ENCODE data around the gene SPTLC1. TPM values are rescaled to one million over a fixed set of nuclear protein-coding genes. Genes with fewer than 3 reads are reported as not detected.

SPTLC1 gene
- total RNA-seq: 53.4 and 87.1 TPM in 2 replicates

GRCh38 chr9:92115071-92115858, at the start of gene SPTLC1:
SPTLC1 (minus strand) TSS chr9:92115413; CDS start chr9:92115370, 43 bp downstream.

Other genes with a start within 250 kb of the SPTLC1 start
- gene ROR2, start 165.2 kb downstream of the SPTLC1 start, total RNA-seq: 49.7 TPM in 2 replicates
- 165 and 191 TPM in 2 replicates for gene IARS1, start 178.3 kb upstream of the SPTLC1 start, total RNA-seq
- gene NOL8, start 209.9 kb upstream of the SPTLC1 start, total RNA-seq: 21.6 and 24.2 TPM in 2 replicates
- gene CENPP, start 210.5 kb upstream of the SPTLC1 start, total RNA-seq: 1.4 and 2.0 TPM in 2 replicates

Data from pericardium fibroblast (primary cell).